ENCODE data around the gene VSTM4.

The VSTM4 gene

DNA sequence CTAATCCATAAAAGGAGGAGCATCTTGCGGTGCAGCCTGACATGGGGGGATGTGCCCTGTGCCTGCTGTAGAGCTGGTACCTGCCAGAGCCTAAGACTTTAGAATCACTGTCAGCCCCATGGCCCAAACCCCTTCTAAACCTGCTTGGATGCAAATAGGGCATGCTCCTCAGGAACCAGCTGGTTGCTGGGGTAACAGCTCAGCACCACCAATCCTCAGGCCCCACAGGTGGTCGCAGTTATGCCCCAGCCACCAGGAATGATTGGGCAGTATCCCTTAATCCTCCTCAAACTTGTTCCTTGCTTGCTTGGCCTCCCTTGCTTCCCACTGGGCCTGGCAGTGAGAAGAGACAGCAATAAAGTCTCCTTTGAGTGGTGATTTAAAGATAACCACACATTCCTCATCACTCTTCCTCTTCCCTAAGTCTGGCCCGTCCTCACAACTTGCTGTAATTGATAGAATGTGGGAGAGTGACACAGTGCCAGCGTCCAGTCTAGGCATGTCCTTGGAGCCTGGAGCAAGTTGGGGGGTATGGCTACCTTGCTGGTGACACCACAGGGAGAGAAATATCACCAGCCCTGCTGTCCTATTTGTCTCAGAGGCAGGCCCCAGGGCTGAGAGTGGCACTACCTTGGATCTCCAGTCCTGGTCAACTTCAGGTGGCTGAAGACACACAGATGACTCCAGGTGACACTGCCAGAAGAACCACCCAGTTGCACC is 43.0 kb downstream of the VSTM4 start:
- no peak for DNase-seq (ENCODE audit: low read depth in 1 of 2, low spot score in 1 of 2)

- DNase-seq (ENCODE audit: low read depth in 1 of 2, low spot score in 1 of 2), result no peak
Observed at GRCh38 chr10:49071160-49071761, 44.1 kb downstream of the VSTM4 start.

DNA sequence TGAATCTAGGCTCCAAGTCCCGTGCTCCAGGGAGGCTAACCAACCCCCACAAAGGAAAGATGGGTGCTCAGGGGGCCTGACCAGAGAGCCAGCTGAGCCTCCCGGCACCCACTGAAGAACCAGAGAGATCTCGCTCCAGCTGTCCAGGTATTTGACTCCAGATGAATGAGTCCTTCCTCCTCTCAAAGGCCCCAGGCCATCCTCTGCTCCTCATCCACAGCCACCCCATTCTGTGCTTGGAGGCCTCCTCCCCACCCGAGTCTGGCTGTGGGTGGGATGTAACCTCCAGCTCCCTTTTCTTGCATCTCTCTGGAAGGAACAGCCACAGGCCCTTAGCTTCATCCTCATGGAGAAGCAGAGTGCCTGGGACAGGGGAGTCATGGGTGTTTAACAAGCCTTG is 44.6 kb downstream of the VSTM4 start:
- no peak for DNase-seq (ENCODE audit: low read depth in 1 of 2, low spot score in 1 of 2)

DNA sequence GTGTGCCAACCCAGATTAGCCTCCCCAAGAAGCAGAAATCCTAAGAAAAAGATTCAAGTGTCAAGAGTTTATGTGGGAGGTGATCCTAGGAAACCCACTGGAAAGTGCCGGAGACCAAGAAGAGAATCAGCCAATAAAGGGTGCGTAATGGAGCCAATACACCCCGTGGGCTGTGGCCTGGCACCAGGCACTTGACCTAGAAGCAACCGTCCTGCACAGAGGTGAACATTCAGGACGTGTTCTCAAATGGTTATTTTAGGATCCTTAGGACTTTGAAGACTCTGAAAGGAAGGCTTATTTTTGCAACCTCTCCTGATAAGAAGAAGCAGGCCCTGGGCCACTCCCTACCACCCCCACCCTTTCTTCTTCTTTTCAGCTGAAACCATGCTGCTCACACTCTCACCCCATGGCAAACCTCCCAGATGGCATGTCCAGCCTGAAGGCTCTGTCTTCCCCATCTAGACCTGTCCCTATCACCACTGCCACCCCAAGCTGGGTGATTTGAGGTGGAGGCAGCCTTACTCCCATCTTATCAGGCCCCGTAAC is 46.6 kb downstream of the VSTM4 start:
- DNase-seq (ENCODE audit: low read depth in 1 of 2, low spot score in 1 of 2), result no peak

DNA sequence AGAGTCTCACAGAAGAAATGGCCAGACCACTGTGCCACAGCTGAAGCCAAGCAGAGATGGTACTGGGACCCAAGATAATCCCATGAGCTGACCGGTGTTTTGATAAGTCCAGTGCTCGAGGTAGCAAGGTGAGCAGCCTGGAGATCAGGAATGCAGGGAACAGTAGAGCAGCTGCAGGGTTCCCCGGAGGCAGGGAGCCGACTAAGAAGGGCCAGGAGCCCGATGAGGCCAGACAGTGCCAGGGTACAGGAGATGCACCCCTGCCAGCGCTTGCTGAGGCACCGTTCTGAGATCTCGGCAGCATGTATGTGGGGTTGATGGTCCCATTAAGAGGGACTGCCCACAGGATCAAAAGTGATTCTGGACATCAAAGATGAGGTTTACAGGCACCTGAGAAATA is 47.1 kb downstream of the VSTM4 start:
- no peak for DNase-seq (ENCODE audit: low read depth in 1 of 2, low spot score in 1 of 2)

DNA sequence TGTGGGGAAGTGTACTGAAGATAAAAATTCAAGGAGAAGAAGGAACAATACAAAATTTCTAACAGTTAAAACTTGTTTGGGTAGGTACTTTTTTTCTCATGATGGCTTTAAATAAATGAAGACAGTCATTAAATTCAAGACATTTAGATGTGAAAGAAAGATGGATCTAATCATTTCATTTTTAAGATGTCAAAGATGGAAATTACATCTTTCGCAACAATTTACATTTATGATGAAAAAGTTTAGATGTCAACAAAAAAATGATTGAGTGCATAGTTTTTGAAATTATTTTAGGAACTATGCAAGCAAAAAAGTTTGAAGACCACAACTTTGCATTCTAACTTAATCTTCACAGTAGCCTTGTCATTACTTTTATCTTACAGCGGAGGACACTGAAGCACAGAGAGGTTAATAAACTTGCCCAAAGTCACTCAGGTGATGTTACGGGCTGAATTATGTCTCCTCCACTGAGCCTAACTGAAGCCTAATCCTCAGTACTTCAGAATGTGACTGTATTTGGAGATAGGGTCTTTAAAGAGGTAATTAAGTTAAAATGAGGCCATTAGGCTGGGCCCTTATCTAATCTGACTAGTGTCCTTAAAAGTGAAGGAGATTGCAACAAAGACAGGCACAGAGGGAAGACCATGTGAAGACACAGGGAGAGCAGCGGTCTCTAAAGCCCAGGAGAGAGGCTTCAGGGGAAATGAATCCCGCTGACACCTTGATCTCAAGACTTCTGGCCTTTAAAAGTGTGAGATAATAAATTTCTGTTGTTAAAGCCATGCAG is 48.2 kb downstream of the VSTM4 start:
- DNase-seq (ENCODE audit: low read depth in 1 of 2, low spot score in 1 of 2), result no peak

DNA sequence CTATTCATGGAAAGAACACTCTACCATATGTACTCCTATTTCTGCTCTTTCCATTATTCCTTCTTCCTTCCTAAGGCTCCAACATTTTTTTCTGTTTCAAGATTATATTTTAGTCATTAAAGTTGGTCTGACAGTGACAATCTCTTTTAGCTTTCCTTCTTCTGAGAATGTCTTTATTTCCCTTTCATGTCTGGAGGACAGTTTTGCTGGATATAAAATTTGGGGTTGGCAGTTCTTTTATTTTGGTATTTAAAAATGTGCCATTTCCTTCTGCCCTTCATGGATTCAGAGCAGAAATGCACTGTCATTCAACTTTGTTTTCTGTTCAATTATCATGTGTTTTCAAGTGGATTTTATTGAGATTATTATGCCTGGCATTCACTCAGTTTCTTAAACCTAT is 53.1 kb downstream of the VSTM4 start:
- no peak for DNase-seq (ENCODE audit: low read depth in 1 of 2, low spot score in 1 of 2)

DNA sequence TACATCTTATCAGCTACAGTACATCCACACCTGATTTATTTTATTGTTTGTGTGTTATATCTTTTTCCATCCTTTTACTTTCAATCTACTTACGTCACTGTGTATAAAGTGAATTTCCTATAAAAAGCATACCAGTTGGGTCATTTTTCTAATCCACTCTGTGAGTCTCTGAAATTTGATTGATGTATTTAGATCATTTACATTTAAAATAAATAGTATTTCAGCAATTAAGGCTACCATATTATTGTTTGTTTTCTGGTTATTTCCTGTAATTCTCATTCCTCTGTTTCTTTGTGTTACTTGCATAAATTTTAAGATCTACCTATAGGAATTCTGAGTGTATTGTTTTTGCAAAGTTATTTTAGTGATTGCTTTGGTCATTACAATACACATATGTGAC is 53.7 kb downstream of the VSTM4 start:
- no peak for DNase-seq (ENCODE audit: low read depth in 1 of 2, low spot score in 1 of 2)

DNA sequence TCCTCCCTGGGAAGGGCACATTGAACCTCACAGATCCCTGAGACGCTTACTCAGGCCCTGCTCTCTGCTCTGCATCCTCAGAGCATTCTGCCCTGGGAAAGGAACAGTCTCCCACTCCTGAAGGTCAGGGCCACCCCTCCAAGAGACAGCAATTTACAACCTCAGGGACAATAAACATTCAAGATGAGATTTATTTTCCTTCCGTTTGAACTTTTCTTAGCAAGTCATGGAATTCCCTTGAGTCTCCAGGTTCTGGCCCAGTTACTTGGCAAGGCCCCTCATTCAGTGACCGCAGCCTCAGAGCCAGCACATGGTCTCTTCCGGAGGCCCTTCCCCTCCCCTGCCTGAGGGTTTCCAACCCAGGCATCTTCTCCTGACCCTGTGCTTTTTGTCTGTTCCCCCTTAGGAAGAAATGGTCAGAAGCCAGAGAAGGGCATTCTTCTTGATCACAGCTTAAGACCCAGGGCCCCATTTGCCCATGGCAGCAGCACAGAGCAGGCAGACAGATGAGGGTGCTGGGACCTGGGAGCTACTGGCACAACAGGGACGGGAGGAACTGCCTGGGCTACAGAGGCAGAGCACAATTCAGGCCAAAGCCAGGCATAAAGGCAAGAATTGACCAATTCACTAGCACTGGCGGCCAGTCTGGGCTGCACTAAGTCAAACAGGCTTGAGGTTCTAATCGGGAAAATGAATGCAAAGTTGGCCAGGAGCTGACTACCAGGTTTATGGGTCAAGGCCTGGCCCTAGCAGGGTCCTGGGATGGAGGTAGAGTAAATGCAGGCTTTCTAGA is 56.7 kb downstream of the VSTM4 start:
- DNase-seq (ENCODE audit: low read depth in 1 of 2, low spot score in 1 of 2), result no peak

- no peak for DNase-seq (ENCODE audit: low read depth in 1 of 2, low spot score in 1 of 2)
Observed at GRCh38 chr10:49057231-49057880, 58.0 kb downstream of the VSTM4 start.

- DNase-seq (ENCODE audit: low read depth in 1 of 2, low spot score in 1 of 2), result no peak
Observed at GRCh38 chr10:49056356-49056755, 59.0 kb downstream of the VSTM4 start.

GRCh38 chr10:49055221-49055849 is 60.0 kb downstream of the VSTM4 start:
- no peak for DNase-seq (ENCODE audit: low read depth in 1 of 2, low spot score in 1 of 2)

DNA sequence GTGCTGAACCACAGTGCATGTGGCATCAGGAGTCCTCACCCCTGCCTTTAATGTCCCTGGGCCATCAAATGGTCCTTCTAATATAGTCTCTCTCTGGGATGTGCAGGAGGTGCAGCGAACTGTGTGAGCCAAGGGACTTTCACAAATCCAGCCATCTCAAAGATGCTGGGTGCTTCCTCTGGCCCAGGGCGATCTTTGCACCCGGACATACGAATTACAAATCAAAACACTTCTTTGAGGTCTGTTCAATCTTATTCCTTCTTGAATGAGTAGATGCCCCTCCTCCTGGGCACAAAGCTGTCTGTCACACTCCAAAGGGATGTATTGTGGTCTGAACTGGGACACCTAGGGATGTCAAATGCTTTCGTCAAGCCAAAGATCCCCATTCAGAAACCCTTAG is 60.6 kb downstream of the VSTM4 start:
- DNase-seq (ENCODE audit: low read depth in 1 of 2, low spot score in 1 of 2), result no peak

GRCh38 chr10:49053998-49054692 is 61.2 kb downstream of the VSTM4 start:
- no peak for DNase-seq (ENCODE audit: low read depth in 1 of 2, low spot score in 1 of 2)

- DNase-seq (ENCODE audit: low read depth in 1 of 2, low spot score in 1 of 2), result no peak
Observed at GRCh38 chr10:49053053-49053997, 62.0 kb downstream of the VSTM4 start.

- no peak for DNase-seq (ENCODE audit: low read depth in 1 of 2, low spot score in 1 of 2)
Observed at GRCh38 chr10:49052069-49052468, 63.3 kb downstream of the VSTM4 start.

DNA sequence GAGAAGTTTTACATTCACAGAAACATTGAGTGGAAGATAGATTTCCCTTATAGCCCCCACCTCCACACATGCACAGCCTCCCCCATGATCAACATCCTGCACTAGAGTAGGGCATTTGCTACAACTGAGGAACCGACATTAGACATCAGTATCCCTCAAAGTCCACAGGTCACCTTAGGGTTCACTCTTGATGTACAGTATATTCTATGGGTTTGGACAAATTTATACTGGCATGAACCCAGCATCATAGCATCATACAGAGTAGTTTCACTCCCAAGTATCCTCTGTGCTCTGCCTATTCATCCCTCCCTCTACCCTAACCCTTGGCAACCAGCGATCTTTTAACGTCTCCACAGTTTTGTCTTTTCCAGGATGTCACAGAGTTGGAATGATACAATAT is 64.4 kb downstream of the VSTM4 start:
- no peak for DNase-seq (ENCODE audit: low read depth in 1 of 2, low spot score in 1 of 2)

DNA sequence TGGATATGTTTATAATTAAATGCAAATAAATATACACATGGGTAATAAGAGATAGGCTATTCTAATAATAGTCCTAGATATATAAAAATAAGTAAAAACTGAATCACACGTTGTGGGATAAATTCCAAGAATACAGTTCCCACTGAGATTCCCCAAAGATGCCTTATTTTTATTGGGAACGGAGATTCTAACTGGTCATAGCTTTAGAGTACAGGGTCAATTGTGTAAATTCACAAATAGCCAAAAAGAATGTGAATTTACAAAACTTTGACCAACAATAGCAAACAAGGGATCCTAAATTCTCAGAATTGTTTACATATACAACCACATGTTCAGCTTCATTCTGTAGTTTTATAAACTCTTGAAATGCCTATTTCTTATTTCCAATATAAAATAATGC is 65.0 kb downstream of the VSTM4 start:
- no peak for DNase-seq (ENCODE audit: low read depth in 1 of 2, low spot score in 1 of 2)

GRCh38 chr10:49049660-49050059 is 65.7 kb downstream of the VSTM4 start:
- DNase-seq (ENCODE audit: low read depth in 1 of 2, low spot score in 1 of 2), result no peak

Data from stimulated activated CD4-positive, alpha-beta T cell treated with anti-CD3 and anti-CD28 coated beads, Interleukin-15, amount 100 ng/mL, for 1 hour (primary cell).